GM18502 (cell line): ENCODE measurements around the gene NOTCH2.

Experiments
- ATAC-seq: cut with Tn5 transposase; IDR thresholded peaks from one replicate; pipeline ENCODE4 v1.9.1; 2021; ENCODE audit warnings: mild to moderate bottlenecking; ENCODE audit not compliant: unreplicated experiment, poor library complexity

NOTCH2 gene

GRCh38 chr1:119952496-119952895, 117.0 kb downstream of the NOTCH2 start:
- no peak for ATAC-seq

- ATAC-seq: peak; percentile 80
These were observed 120.9 kb downstream of the NOTCH2 start for GRCh38 chr1:119948342-119949214.

DNA sequence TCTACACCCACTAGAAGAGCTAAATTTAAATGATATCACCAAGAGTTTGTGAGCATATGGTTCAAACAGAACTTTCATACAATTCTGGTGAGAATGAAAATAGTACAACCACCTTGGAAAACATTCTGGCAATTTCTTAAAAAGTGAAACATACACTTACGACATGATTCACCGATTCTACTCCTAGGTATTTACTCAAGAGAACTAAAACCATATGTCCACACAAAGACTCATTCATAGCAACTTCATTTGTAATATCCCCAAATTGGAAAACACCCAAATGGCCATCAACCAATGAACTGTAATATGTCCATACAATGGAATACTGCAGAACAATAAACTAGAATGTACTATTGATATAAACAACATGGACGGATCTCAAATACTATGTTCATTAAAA, 122.0 kb downstream of the NOTCH2 start:
- no peak for ATAC-seq

GRCh38 chr1:119946724-119947123, 122.7 kb downstream of the NOTCH2 start:
- ATAC-seq: no peak

GRCh38 chr1:119943216-119943615, 126.2 kb downstream of the NOTCH2 start:
- ATAC-seq: no peak

GRCh38 chr1:119941392-119941791, 128.1 kb downstream of the NOTCH2 start:
- no peak for ATAC-seq

GRCh38 chr1:119940697-119941096, 128.8 kb downstream of the NOTCH2 start:
- ATAC-seq: no peak

DNA sequence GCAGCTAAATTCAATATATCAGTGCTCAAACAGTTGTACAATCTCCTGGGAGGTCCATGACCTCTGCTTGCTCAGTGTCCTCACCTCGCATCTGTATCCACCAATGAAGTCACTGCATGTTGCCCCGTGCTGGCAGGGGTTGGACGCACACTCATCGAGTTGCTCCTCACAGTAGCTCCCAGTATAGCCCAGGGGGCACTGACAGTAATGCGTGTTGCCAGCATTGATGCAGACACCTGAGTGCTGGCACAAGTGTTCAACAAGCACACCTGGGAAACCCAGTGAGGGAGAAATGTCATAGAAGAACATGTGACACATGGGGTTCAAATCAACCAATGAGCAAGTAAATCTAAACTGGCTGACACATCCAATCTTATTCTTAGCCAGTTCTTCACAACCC, 132.3 kb downstream of the NOTCH2 start:
- no peak for ATAC-seq

DNA sequence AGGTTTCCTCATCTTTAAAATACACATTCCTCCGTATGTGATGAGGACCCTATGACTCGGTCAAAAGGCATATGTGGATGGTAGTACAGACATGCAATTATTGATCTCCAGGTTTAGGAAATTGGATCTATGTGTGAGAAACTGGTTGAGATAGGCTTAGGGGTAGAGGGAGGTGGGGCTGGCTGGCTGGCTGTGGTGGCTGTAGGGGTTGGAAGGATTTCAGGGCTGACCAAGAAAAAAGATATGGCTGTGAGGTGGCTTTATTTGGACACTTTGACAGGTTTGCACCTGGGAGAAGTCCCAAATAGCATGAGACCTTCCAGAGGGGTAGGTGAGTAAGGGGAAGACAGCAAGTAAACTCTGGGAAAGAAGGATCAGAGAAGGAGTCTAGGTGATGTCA, 133.5 kb downstream of the NOTCH2 start:
- no peak for ATAC-seq

DNA sequence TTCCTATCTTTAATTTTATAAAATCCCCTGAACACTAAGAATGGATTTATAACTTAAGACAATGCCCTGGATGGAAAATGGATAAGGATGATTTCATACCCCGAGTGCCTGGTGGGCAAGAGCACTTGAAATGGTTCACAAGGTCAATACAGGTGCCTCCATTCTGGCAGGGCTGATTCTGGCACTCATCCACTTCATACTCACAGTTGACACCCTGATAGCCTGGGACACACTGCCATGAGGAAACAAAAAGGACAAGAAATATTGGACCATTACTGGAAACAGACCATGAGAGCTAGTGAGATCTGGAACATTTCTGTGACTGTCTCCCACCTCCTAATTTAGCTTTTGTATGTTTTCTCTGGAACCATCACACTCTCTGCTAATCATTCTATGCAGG, 134.1 kb downstream of the NOTCH2 start:
- ATAC-seq: no peak

GRCh38 chr1:119933397-119933796, 136.1 kb downstream of the NOTCH2 start:
- ATAC-seq: no peak

GRCh38 chr1:119929643-119930315, 139.7 kb downstream of the NOTCH2 start:
- no peak for ATAC-seq

DNA sequence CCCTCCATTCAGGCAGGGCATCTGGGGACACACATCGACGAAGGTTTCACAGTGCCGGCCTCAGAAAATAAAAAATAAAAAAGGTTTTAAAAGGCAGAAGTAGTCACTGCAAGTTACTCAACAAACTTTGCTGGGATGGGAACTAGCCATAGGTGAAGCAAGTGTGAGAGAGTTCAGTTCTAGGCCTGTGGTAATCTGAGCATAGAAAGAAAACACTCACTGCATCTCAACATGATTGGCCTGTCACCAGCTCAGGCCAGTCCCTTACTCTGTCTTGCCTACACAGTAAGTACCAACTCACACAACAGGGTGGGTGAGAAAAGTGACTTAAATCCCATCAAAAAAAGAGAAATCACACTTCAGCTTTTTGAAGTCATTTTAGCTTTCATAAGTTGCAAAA, 142.9 kb downstream of the NOTCH2 start:
- no peak for ATAC-seq

DNA sequence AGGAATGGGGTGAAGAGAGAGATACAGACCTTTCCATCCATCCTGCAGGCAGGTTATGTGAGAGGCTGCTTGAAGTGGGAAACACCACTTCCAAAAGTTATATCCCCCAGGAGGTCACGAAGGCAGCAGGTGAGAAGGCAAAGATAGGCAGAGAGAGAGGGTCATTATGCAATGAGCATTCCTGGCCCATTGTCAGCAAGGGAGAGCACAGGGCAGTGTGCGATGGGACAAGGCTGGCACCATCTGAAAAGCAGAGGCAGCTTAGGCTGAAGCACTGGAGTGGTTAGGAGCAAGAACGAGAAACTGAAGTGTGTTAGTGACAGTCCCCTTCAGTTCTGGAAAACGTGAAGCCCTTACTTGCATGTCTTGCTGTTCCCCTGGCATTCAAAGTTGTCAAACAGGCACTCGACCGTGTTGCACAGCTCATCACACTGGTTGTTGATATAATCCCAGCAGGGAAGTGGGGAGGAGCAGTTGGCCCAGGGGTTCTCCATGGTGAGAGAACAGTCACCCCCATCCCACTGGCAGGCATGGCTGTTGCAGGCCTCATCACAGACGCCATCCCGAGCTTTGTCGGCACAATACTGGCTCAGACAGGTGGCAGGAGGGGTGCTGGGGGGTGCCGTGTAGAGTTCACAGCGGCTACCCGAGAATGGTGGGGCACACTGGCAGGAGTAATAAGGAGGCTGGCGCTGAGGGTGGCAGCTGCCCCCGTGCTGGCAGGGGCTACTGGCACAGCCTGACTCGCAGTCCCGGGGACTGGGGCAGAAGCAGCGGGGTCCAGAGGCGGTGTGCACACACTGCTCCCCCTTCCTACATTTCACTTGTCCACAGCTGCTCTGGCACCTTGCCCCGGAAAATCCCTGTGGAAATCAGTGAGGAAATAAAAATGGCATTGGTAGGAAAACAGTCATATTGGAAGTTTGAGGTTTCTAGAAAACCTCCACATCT, 144.2 kb downstream of the NOTCH2 start:
- ATAC-seq: no peak

GRCh38 chr1:119920104-119920968, 149.1 kb downstream of the NOTCH2 start:
- ATAC-seq: no peak

DNA sequence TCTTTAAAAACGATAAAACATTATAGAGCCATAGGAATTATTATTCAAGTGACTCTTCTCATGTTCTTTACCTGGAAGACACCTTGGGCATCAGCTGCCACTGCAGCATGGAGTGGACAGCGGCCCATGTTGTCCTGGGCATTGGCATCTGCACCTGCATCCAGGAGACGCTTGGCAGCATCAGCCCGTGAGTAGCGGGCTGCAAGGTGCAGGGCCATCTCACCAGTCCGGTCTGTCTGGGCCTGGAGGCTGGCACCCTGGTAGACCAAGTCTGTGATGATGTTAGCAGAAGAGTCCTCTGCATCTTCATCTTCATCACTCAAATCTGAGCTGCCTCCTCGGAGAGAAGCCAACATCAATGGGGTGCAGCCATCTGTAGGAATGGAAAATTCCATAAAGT, 150.2 kb downstream of the NOTCH2 start:
- no peak for ATAC-seq

GRCh38 chr1:119918301-119918700, 151.2 kb downstream of the NOTCH2 start:
- no peak for ATAC-seq

GRCh38 chr1:119917304-119918055, 152.0 kb downstream of the NOTCH2 start:
- ATAC-seq: no peak

DNA sequence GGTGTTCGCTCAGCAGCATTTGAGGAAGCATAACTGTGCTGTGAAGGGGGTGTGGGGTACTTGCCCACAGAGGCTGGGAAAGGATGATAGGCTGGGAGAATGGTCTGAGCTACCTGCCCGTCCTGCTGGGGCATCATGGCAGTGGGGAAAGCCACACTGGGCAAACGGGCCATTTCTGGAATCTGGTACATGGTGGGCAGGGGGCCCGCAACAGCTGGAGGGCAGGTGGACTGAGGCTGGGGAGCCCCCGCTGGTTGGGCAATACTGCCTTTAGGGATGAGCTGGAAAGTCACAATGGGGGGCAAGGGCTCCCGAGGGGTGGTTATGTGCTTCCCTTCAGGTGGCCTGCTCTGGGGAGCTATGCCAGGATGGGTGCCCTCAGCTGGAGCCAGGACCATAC, 153.9 kb downstream of the NOTCH2 start:
- no peak for ATAC-seq
